Right cardiac atrium (tissue), 5 donors: ENCODE results near the gene PDS5B. TPM values are rescaled to one million over a fixed set of nuclear protein-coding genes. Genes with fewer than 3 reads are reported as not detected.
"Not testable (repeated sequence)": the region's sequence is repeated elsewhere in the genome, so short reads cannot be mapped to it uniquely, and the experiment has no call there.

Experiments
- ATAC-seq, 2 donors: fragments of 200-7000 bp; cut with Tn5 transposase; one replicate each; pipeline versions ENCODE4 v1.8.0 to v1.9.1; 2020; ENCODE audit warnings: moderate library complexity in 2 of 2, mild to moderate bottlenecking in 1 of 2
- DNase-seq, 3 donors: peaks; one replicate each; pipeline ENCODE4 v3.0.0-alpha.2; 2020
- H3K27ac ChIP-seq: one replicate; pipeline ENCODE4 v1.5.1; 2013; ENCODE audit warnings: mild to moderate bottlenecking, low read length, control low read depth, moderate library complexity
- H3K27me3 ChIP-seq: one replicate; pipeline ENCODE4 v1.6.1; 2013; ENCODE audit not compliant: control insufficient read depth, insufficient read depth
- H3K4me1 ChIP-seq: one replicate; pipeline ENCODE4 v1.6.1; 2013; ENCODE audit warnings: low read length; ENCODE audit not compliant: control insufficient read depth, insufficient read depth
- H3K4me3 ChIP-seq: one replicate; pipeline ENCODE4 v1.5.1; 2013; ENCODE audit warnings: low read length, control low read depth
- H3K9me3 ChIP-seq: one replicate; pipeline ENCODE4 v1.6.1; 2013; ENCODE audit warnings: low read length; ENCODE audit not compliant: control insufficient read depth
- WGBS: extraction: QIAGEN DNeasy Blood & Tissue Kit; methylation state at CpG from one replicate; pipeline ENCODE4 v1.1.7; 2013; 5-methylcytosine and 5-hydroxymethylcytosine counted together
- intact Hi-C, 4 donors: fragments of 100-400 bp; cut with DNase I; formaldehyde crosslinking; loops; one replicate each; pipeline versions ENCODE4 v1.11.0 to v1.14.0; 2022 to 2023
- polyA plus RNA-seq: library from polyadenylated mRNA; stranded (reverse); fragments of 200-250 nt; gene quantifications from one replicate; pipeline ENCODE4 v1.2.3, GENCODE V29; 2013
- total RNA-seq, 4 donors: library from RNA; stranded (reverse); fragmentation: NEBNext Ultra II Directional; extraction: Animal tissue kit (Norgen Biotek cat#: 25700); gene quantifications; one replicate each; pipeline ENCODE4 v1.2.1, GENCODE V29; 2021
- donor health status: healthy with polysubstance abuse.
- donor health status: DM: no; HTN: yes; CAD: no.
- donor health status: DM: no; HTN: no; CAD: no.
- donor health status: DM: no; HTN: yes; CAD: no; lungs with severe emphysema.
- donor health status: DM: yes; HTN: yes; CAD: no.

PDS5B gene
- total and polyA plus RNA-seq, 5 donors, result 5.5 to 30.7 (median 26.5) TPM

DNA sequence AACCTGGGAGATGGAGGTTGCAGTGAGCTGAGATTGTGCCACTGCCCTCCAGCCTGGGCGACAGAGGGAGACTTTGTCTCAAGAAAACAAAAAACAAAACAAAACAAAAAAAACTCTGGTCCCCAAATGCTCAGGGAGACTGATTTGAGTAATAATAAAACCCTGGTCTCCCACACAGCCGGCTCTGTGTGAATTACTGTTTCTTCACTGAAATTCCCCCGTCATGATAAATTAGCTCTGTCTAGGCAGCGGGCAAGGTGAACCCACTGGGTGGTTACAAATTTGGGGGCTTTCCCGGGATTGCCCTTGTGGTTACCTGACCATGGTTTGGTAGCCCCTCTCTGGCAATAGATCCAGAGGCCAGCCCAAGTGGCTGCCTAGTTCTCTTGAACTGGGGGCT is 240.1 kb downstream of the PDS5B start:
- intact Hi-C loops, H3K9me3 ChIP-seq, DNase-seq, H3K27ac ChIP-seq, H3K4me3 ChIP-seq, H3K27me3 ChIP-seq, H3K4me1 ChIP-seq, ATAC-seq: not testable (repeated sequence)
- 97% methylated on average over 5 of the region's 5 CpGs for WGBS

Other genes starting within 250 kb of the PDS5B start
- 1 to 10 TPM; 4.6 to 6.5 (median 5.0) TPM for gene N4BP2L1, start 158.3 kb upstream of the PDS5B start, total RNA-seq
- gene N4BP2L1, start 158.3 kb upstream of the PDS5B start, polyA plus RNA-seq, result 6.9 TPM
- gene N4BP2L2, start 47.7 kb upstream of the PDS5B start, total RNA-seq, result 100 to 1,000 TPM; 150 to 180 (median 156) TPM
- gene N4BP2L2, start 47.7 kb upstream of the PDS5B start, polyA plus RNA-seq, result 63.2 TPM